Lung (tissue), 12 donors: ENCODE data around the gene DPYSL3. TPM values are rescaled to one million over a fixed set of nuclear protein-coding genes. Genes with fewer than 3 reads are reported as not detected.

ENCODE experiments used
- ATAC-seq: fragments of 200-7000 bp; cut with Tn5 transposase; one replicate; pipeline ENCODE4 v1.9.1; 2020; ENCODE audit warnings: moderate number of reproducible peaks; ENCODE audit not compliant: insufficient read depth, low FRiP score
- DNase-seq, 3 donors: peaks; one replicate each; pipeline ENCODE4 v3.0.0-alpha.2; 2013 to 2017
- H3K27ac ChIP-seq, 2 donors: one replicate each; pipeline ENCODE4 v1.5.1; 2013; ENCODE audit warnings: mild to moderate bottlenecking in 2 of 2, moderate library complexity in 2 of 2, control low read depth in 1 of 2, inconsistent platforms in 1 of 2, low read depth in 1 of 2, low read length in 1 of 2
- H3K27me3 ChIP-seq, 3 donors: one replicate each; pipeline ENCODE4 v1.5.1; 2013; ENCODE audit warnings: low read length in 2 of 3; ENCODE audit not compliant: control insufficient read depth in 3 of 3, insufficient read depth in 3 of 3
- H3K36me3 ChIP-seq, 4 donors: one replicate each; pipeline ENCODE4 v1.5.1; 2013; ENCODE audit warnings: low read length in 4 of 4, mild to moderate bottlenecking in 1 of 4, moderate library complexity in 1 of 4; ENCODE audit not compliant: control insufficient read depth in 4 of 4, insufficient read depth in 4 of 4
- H3K4me1 ChIP-seq, 5 donors: one replicate each; pipeline ENCODE4 v1.5.1; 2013; ENCODE audit warnings: low read length in 5 of 5, mild to moderate bottlenecking in 2 of 5, moderate library complexity in 1 of 5; ENCODE audit not compliant: control insufficient read depth in 5 of 5, insufficient read depth in 5 of 5
- H3K4me3 ChIP-seq: one replicate; pipeline ENCODE4 v1.5.1; 2013; ENCODE audit warnings: mild to moderate bottlenecking, control low read depth, moderate library complexity
- H3K9ac ChIP-seq, 2 donors: one replicate each; pipeline ENCODE4 v1.5.1; 2013; ENCODE audit warnings: low read length in 2 of 2, control low read depth in 1 of 2; ENCODE audit not compliant: insufficient read depth in 1 of 2
- H3K9me3 ChIP-seq, 4 donors: one replicate each; pipeline ENCODE4 v1.5.1; 2013; ENCODE audit warnings: low read length in 3 of 4, mild to moderate bottlenecking in 1 of 4, moderate library complexity in 1 of 4; ENCODE audit not compliant: control insufficient read depth in 4 of 4, insufficient read depth in 3 of 4
- WGBS, 2 donors: extraction: QIAGEN DNeasy Blood & Tissue Kit; methylation state at CpG; one replicate each; pipeline ENCODE4 v1.1.7; 2013; 5-methylcytosine and 5-hydroxymethylcytosine counted together
- polyA plus RNA-seq, 2 donors: library from polyadenylated mRNA; stranded (reverse); fragments of 200-250 nt; gene quantifications; one replicate each; pipeline ENCODE4 v1.2.1, GENCODE V29; 2013
- total RNA-seq, 2 donors: library from RNA; depleted of rRNA in 1 of 2; stranded (reverse); fragments of >200 nt in 1 of 2; gene quantifications; one replicate each; pipeline ENCODE4 v1.2.1, GENCODE V29; 2014 to 2021
- TF ChIP-seq, protein P1 (sequence below): IDR thresholded peaks from 2 replicates; pipeline ENCODE4 v1.5.1; 2012; ENCODE audit warnings: mild to moderate bottlenecking; ENCODE audit errors: control extremely low read depth, extremely low read depth
- donor health status: control.
- donor health status: control.
- donor health status: Bipolar disorder and iron deficiency.
- donor health status: healthy.
- donor health status: DM: yes; HTN: yes; CAD: no.

The DPYSL3 gene
- total and polyA plus RNA-seq, 4 donors: 13.8 to 112 (median 43.7) TPM

DNA sequence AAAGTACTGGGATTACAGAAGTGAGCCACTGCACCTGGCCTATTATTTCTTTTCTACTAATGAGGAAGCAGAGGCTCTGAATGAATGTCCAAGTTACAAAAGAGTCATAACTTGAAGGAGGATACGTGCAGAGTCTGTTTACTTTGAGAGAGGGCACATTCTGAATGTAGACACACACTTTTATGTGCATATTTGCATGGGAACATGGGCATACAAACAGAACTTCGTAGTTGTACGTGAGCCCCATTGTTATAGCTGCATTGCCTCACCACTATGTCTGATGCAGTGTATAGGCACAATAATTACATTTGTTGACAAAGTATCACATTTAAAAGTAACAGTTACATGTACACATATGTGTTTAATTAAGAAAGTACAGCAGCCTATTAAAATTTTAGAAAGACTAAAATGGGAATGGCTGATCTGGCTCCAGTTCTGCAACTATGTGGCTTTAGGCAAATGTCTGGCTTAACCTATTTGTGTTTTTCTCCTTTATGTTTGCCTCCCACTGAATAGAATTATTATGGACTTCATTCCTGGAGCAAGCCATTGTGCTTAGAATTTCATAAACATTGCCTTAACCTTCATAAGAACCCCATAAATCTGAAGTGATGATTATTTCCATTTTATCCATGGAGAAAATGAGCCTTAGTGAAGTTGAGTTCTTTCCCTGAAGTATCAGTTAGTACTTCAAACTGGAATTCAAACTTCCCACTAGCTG, 3.0 kb upstream of the DPYSL3 start:
- Histone ChIP-seq H3K36me3 (no peaks in the 10 kb centered on the region), H3K4me3 (no peak overlapping the region), H3K9me3 (no peaks in the 10 kb centered on the region), H3K9ac (no peak overlapping the region), H3K4me1 (peaks cover 3 to 14% (median 5%) of the 10 kb centered on the region in 5 donors), H3K27ac (no peak overlapping the region), H3K27me3 (peaks cover 0 to 24% (median 19%) of the 10 kb centered on the region in 3 donors)
- DNase-seq: peak in 1 of 3 donors; percentile 20
- TF ChIP-seq, protein P1, sequence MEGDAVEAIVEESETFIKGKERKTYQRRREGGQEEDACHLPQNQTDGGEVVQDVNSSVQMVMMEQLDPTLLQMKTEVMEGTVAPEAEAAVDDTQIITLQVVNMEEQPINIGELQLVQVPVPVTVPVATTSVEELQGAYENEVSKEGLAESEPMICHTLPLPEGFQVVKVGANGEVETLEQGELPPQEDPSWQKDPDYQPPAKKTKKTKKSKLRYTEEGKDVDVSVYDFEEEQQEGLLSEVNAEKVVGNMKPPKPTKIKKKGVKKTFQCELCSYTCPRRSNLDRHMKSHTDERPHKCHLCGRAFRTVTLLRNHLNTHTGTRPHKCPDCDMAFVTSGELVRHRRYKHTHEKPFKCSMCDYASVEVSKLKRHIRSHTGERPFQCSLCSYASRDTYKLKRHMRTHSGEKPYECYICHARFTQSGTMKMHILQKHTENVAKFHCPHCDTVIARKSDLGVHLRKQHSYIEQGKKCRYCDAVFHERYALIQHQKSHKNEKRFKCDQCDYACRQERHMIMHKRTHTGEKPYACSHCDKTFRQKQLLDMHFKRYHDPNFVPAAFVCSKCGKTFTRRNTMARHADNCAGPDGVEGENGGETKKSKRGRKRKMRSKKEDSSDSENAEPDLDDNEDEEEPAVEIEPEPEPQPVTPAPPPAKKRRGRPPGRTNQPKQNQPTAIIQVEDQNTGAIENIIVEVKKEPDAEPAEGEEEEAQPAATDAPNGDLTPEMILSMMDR: no peak
- 53 to 78% methylated on average over 3 of the region's 3 CpGs for WGBS, 2 donors
- ATAC-seq: no peak

DNA sequence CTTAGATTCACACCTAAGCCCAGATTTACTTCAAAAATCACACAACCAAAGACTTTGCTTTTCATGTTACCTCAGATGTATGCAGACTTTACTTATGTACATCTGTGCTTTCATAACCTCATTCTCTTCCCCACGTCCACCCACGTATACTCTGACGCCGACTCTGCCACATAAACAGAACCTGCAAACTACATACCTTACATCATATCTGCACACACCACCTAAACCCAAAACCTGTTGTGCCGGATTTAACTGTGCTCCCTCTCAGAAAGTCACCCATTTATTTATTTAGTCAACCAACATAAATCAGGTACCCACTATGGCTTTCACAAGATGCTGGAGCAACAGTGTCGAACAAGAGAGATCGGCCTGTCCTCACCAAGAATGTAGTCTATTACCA, 1.0 kb upstream of the DPYSL3 start:
- Histone ChIP-seq H3K27me3 (peaks cover 0 to 28% (median 16%) of the 10 kb centered on the region in 3 donors), H3K9ac (no peak overlapping the region), H3K4me3 (no peak overlapping the region), H3K4me1 (peaks cover 3 to 20% (median 5%) of the 10 kb centered on the region in 5 donors), H3K27ac (no peak overlapping the region), H3K36me3 (no peaks in the 10 kb centered on the region), H3K9me3 (no peaks in the 10 kb centered on the region)
- WGBS, 2 donors: 86 to 95% methylated on average over 7 of the region's 7 CpGs
- ATAC-seq (no peak), DNase-seq (peak in 1 of 3 donors; percentile 17)
- TF ChIP-seq, protein P1: no peak

DNA sequence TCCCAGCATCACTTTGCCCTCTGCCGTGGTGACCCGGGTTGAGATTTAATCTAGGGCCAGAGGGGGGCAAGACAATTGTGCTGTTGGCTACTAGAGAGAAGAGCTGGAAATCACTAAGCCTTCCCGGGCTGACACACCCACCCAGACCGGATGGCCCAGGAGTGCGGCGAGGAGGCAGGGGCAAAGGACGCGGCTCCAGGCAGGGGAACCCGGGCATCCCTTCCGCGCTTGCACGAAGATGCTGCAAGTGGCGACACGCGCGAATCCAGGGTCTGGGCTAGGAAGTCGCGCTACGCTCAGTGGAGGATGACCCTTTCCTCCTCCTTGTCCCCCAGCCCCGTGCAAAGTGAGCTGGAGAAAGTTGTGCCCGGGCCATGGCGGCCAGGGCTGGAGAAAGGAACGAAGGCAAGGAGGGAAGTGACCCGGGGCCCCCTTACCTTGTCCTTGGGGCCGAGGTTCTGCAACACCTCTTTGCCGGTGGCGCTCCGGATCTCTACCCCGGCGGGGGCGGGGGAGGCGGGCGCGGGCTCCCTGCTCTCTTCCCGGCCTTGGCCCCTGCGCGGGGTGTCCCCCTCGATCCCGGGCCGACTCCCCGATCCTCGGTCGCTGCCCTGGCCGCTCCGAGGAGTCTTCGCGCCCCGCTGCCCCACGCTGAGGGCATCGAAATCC, 693 bp downstream of the DPYSL3 start:
- Histone ChIP-seq H3K4me1 (peaks cover 2 to 26% (median 5%) of the 10 kb centered on the region in 5 donors), H3K9ac (peak overlapping the region; percentile 7 to 68), H3K9me3 (no peaks in the 10 kb centered on the region), H3K27me3 (peaks cover 0 to 28% (median 16%) of the 10 kb centered on the region in 3 donors), H3K27ac (peak overlapping the region; percentile 75 to 87), H3K4me3 (peak overlapping the region; percentile 57), H3K36me3 (no peaks in the 10 kb centered on the region)
- DNase-seq: peak in 2 of 3 donors; percentile 37 to 50
- 2 to 3% methylated on average over 34 to 50 of the region's 50 CpGs for WGBS, 2 donors
- TF ChIP-seq, protein P1: no peak
- peak; percentile 0 for ATAC-seq
